Choroid plexus epithelial cell (primary cell): ENCODE data around the gene CHCHD1.

ENCODE experiments used
- DNase-seq: peaks from one replicate; pipeline ENCODE4 v3.0.0-alpha.2; 2010; ENCODE audit warnings: low read depth
- H3K4me3 ChIP-seq: 2 replicates; pipeline ENCODE4 v1.5.1; 2011; ENCODE audit warnings: low read depth, mild to moderate bottlenecking, control low read depth, low read length, moderate library complexity
- TF ChIP-seq, protein P1 (sequence below): conservative IDR thresholded peaks from 2 replicates; pipeline ENCODE4 v1.5.1; 2011; ENCODE audit warnings: low read depth, mild to moderate bottlenecking, control low read depth, inconsistent platforms, low read length, moderate library complexity

CHCHD1 gene

GRCh38 chr10:73809061-73809818 lies 27.4 kb downstream of the CHCHD1 start:
- no peak overlapping the region for H3K4me3 ChIP-seq
- TF ChIP-seq, protein P1, sequence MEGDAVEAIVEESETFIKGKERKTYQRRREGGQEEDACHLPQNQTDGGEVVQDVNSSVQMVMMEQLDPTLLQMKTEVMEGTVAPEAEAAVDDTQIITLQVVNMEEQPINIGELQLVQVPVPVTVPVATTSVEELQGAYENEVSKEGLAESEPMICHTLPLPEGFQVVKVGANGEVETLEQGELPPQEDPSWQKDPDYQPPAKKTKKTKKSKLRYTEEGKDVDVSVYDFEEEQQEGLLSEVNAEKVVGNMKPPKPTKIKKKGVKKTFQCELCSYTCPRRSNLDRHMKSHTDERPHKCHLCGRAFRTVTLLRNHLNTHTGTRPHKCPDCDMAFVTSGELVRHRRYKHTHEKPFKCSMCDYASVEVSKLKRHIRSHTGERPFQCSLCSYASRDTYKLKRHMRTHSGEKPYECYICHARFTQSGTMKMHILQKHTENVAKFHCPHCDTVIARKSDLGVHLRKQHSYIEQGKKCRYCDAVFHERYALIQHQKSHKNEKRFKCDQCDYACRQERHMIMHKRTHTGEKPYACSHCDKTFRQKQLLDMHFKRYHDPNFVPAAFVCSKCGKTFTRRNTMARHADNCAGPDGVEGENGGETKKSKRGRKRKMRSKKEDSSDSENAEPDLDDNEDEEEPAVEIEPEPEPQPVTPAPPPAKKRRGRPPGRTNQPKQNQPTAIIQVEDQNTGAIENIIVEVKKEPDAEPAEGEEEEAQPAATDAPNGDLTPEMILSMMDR, result no peak
- no peak for DNase-seq

DNA sequence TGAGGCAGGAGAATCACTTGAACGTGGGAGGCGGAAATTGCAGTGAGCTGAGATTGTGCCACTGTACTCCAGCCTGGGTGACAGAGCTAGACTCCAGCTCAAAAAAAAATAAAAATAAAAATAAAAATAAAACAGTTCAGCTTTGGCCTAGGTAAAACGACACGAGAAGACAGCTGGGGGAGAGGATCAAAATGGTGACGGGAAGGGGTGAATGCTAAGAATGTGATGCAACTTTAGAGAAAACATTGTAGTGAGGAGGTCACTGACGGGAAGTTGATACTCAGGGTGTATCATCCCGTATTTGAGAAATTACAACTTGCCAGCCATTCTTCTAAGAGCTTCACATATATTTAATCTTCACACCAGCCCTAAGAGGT lies 28.5 kb downstream of the CHCHD1 start:
- no peak for DNase-seq
- TF ChIP-seq, protein P1, result no peak
- H3K4me3 ChIP-seq, result peak overlapping the region; percentile 80

GRCh38 chr10:73810735-73811465 lies 29.1 kb downstream of the CHCHD1 start:
- peak; percentile 51 for DNase-seq
- TF ChIP-seq, protein P1, result no peak
- peak overlapping the region; percentile 80 for H3K4me3 ChIP-seq

DNA sequence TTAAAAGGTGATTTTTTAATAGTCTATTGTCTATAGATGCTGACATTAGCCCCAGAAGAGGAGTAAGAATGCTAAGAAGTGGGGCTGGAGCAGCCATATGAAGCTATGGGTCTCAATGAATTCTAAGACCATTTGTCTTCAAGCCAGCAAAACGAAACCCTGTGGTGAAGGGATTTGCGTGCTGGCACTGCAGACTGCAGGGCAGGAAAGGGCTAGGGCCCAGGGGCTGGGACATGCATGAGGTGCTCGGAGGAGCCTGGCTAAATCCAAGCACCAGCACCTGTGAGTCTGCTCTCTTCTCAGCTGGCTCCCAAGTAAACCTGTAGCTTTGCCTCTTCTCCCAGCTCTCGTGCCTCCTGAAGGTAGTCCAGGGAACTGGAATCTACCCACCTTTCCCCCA lies 30.8 kb downstream of the CHCHD1 start:
- DNase-seq, result no peak
- no peak overlapping the region for H3K4me3 ChIP-seq
- TF ChIP-seq, protein P1, result no peak

GRCh38 chr10:73813333-73813732 lies 31.5 kb downstream of the CHCHD1 start:
- TF ChIP-seq, protein P1, result no peak
- H3K4me3 ChIP-seq, result no peak overlapping the region
- no peak for DNase-seq

GRCh38 chr10:73814276-73814895 lies 32.5 kb downstream of the CHCHD1 start:
- TF ChIP-seq, protein P1, result no peak
- H3K4me3 ChIP-seq, result no peak overlapping the region
- DNase-seq, result no peak
